HG03521 (cell line): ENCODE measurements around the gene TMEM63C.

Experiments used
- ATAC-seq: cut with Tn5 transposase; IDR thresholded peaks from one replicate; pipeline ENCODE4 v1.9.1; 2021; ENCODE audit warnings: mild to moderate bottlenecking, moderate library complexity; ENCODE audit not compliant: unreplicated experiment

TMEM63C gene

GRCh38 chr14:77220246-77221017 lies 38.8 kb downstream of the TMEM63C start:
- no peak for ATAC-seq

DNA sequence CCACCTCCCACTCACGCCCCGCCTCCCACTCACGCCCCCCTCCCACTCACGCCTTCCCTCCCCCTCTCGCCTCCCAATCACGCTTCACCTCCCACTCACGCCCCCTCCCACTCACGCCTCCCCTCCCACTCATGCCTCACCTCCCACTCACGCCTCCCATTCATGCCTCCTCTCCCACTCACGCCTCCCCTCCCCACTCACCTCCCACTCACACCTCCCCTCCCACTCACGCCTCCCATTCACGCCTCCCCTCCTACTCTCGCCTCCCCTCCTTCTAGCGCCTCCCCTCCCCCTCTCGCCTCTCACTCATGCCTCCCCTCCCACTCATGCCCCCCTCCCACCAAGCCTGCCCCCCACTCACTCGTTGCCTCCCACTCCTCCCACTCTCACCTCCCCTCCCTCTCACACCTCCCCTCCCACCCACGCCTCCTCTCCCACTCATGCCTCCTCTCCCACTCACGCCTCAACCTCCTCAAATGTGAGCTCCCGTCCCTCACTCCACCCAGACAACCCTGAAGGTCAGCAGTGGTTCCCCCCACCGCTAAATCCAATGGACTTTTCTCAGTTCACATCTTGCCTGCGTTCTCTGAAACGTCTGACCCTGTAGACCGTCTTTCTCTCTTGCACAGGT lies 39.8 kb downstream of the TMEM63C start:
- ATAC-seq: no peak

DNA sequence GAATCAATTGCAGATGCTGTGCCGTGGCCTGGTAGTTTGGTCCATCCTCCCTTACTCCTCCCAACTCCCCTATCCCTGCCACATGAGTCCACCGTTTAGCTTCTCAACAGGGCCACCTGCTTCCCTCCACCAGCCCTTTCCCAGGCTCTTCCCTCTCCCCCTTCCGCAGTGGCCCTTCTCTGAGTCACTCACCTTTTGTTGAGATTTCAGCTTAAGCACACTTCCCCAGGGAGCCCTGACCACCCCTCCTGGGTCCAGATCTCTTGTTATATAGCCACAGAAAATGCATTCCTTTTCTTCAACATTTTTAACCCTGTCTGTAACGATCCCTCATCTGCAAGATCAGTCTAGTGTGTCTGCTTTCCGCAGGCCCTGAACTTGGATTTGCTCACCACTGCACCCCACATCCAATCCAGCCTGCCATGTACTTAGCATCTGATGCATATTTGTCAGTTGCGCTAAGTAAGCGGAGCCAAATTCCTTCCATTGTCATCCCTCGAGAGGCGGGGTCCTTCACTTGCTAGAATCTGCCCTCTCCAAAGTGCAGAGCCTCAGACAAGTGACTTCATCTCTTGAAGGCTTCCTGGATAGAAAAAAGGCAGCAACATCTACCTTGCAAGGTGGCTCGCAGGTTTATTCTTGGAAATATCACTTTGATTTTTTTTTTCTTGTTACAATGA lies 41.1 kb downstream of the TMEM63C start:
- ATAC-seq: no peak

DNA sequence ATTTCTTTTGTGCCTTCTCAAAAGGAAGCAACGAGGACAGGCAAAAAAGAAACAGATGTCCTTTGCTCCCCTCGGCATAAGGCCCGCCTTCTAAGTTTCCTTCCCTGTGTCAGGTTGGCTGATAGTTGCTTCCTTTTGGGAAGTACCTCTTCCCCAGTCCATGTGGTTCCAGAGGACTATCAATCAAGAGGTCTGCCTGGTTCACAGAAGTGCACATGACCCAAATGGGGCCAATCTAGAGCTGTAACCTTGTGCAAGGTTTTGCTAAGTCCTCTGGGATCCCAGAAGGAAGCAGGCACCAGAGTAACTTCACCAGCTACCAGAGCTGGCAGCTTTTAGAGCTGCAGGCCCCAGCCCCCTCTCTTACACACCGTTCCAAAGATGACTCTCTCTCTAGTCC lies 42.6 kb downstream of the TMEM63C start:
- no peak for ATAC-seq

DNA sequence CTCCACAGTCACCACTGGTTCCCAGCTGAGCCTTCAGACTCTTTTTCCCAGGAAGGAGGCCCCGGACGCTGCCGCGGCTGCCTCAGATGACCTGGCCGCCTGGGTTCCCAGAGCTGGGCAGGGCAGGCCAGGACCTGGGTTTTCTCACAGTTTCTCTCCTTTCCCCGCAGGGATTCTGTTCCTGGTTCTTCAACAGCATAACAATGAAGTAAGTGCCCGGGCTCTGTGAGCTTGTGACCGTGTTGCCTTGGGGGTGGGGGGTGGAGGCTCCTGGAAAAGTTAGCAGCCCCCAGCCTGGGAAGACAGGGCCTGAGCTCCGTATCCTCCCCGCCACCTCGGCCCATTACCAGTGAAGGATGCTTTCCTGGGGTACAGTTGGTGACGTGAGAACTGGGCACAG lies 43.7 kb downstream of the TMEM63C start:
- no peak for ATAC-seq

DNA sequence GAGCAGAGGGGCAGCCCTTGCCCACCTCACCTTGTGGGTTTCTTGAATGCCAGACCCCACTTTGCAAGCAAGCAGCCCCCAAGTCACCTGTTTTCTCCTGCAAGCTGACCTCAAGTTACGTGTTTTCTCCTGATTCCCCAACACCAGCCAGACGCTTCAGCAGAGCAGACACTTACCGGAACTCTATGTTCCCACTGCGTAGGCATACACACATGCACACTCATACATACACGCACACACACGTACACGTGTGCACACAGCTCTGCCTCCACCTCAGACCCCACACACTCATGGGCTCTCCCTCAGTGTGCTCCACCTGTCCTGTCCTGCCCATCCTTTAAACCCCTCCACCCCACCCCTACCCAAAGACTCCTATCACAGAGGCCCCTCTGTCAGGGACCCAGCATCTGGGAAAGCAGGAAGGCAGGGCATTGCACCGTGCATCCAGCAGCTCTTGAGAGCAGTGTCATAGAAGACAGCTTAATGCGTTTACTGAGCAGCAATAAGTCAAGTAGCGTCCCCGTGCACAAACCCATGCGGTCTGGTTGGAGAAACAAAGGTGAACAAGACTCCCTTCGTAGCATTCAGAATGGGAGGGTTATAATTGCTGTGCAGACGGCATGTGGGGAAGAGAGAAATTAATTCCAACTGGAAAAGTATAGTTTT lies 44.4 kb downstream of the TMEM63C start:
- ATAC-seq: no peak

DNA sequence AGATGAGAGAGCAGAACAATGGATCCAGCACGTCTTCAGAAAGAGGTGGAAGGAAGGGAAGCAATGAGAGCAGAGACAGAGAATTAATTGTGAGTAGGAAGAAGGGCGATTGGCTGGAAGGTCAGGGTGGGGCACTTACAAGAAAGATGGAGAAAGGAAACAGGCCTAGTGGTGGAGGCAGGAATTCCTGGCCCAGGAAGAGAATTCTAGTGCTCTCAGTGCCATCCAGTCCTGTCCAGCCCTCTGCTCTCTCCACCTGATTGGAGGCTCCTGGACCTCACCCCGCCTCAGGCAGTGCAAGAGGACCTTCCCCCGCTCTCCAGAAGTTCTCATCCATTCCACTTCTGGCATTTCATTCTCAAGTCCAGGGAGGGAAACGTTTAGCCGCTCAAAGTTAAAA lies 46.5 kb downstream of the TMEM63C start:
- no peak for ATAC-seq

DNA sequence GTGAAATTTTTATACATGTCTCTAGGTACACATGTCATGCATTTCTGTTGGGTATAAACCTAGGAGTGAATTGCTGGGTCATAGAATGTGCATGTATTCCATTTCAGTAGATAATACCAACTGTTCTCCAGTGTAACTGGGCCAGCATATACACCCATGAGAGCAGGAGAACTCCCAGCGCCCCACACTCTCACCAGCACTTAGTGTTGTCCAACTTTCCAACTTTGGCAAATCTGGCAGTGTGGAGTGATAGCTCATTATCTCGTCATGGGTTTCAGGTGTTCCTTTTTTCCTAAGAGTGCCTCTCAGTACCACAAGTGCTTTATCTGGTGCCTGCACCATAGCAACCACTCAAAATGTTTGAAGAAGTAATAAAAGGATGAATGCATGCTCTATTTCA lies 49.3 kb downstream of the TMEM63C start:
- no peak for ATAC-seq

GRCh38 chr14:77231721-77232120 lies 50.1 kb downstream of the TMEM63C start:
- no peak for ATAC-seq

DNA sequence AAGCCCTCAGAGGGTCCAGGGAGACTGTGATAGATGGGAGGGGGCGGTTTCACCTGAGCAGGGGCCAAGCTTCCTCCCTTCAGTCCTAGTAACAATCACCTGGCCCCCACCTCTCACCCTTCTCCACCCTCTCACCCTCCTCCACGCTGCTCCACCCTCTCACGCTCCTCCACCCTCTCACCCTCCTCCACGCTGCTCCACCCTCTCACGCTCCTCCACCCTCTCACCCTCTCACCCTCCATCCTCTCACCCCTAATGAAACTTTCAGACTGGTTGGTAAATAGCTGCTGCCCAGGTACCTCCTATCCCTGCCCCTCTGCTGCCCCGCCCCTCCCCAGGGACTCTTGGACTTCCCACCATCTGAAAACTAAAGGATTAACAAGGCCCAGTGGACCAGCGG lies 55.2 kb downstream of the TMEM63C start:
- no peak for ATAC-seq

DNA sequence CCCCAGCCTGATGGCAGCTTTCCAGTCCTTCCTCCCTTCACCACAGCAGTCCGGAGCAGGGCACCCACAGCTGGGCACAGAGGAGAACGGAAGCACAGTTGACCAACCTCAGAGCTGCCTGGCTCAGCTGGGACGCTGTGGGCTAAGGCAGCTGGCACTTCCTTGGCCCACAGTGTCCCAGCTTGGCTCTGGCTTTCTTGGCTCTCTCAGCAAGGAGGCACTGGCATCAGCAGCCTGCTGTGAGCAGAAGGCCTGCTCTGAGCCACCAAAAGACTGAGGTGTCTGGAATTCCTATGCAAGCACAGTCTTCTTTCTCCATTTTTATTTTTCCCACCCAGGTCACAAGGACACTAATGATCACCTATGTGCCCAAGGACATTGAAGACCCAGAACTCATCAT lies 56.8 kb downstream of the TMEM63C start:
- ATAC-seq: no peak

DNA sequence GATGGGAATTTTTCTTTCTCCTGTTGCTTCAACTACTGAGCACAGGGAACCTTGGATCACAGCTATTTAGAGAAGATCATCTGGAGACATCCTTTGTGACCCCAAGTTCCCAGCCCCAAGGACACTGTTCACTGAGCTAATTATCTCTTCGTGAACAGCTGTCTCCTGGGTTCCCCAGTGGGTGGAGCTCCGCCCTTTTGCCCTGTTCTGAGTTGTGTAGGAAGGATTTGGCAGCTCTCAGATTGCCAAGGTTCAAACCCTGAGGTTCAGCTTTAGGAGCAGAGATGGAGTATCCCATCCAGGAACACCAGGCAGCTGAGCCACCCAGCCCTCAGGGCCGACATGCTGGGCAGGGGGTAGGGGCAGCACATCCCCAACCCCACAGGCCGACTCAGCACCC lies 57.4 kb downstream of the TMEM63C start:
- ATAC-seq: no peak

DNA sequence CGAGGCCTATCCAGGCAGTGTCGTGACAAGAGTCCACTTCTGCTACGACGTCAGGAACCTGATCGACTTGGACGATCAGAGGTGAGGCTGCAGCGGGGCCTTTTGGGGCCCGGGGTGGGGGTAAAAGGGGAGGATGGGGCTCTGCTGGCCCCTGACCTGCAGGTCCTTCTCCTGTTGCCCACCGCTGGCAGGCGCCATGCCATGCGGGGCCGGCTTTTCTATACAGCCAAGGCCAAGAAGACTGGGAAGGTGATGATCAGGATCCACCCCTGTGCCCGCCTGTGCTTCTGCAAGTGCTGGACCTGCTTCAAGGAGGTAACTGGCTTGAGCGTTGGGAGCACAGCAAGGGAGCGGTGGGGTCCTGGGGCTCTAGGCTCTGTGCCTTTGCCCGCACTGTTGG lies 57.8 kb downstream of the TMEM63C start:
- ATAC-seq: no peak

DNA sequence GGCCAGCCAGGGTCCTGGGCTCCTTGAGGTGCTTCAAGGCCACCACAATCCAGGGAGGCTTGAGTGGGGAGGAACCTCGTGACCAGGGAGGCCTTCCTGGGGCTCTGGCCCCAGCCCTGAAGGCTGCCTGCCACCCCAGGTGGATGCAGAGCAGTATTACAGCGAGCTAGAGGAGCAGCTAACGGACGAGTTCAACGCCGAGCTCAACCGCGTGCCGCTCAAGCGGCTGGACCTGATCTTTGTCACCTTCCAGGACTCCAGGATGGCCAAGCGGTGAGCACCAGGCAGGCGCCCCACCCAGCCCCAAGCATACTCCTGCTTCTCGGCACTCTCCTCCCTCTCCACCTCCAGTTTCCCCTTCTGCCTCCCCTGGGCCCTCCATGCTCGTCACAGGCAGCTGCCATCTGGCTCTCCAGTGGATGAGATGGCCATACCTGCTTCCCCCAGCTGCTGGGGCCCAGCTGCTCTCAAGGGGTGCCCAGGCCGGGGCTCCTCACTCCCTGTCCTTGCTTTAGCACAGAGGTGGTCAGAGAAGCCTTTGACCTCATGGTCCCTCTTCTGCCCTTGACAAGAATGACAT lies 58.8 kb downstream of the TMEM63C start:
- no peak for ATAC-seq

GRCh38 chr14:77241955-77242354 lies 60.4 kb downstream of the TMEM63C start:
- ATAC-seq: no peak

GRCh38 chr14:77242752-77243151 lies 61.2 kb downstream of the TMEM63C start:
- ATAC-seq: no peak

DNA sequence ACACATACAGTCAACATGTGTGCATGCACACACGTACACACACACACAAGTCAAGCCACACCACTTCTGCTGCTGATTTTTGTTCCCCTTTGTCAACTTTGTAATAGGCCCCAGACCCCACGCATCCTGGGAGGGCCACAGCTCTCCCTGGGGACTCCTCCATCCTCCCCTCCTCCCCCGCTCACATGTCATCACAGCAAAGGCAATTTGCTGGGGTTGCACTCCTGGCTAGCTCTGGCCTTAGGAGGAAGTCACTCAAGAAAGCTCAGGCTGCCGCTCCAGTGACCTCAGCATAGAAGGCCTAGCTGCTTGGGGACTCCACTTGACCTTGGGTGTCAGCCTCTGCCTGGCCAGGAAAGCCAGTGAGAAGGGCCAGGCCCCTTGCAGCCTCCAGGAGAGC lies 62.3 kb downstream of the TMEM63C start:
- ATAC-seq: no peak

- no peak for ATAC-seq
Measured at GRCh38 chr14:77245820-77246219, 64.2 kb downstream of the TMEM63C start.

GRCh38 chr14:77246784-77247183 lies 65.2 kb downstream of the TMEM63C start:
- no peak for ATAC-seq

GRCh38 chr14:77248666-77249065 lies 67.1 kb downstream of the TMEM63C start:
- ATAC-seq: no peak

DNA sequence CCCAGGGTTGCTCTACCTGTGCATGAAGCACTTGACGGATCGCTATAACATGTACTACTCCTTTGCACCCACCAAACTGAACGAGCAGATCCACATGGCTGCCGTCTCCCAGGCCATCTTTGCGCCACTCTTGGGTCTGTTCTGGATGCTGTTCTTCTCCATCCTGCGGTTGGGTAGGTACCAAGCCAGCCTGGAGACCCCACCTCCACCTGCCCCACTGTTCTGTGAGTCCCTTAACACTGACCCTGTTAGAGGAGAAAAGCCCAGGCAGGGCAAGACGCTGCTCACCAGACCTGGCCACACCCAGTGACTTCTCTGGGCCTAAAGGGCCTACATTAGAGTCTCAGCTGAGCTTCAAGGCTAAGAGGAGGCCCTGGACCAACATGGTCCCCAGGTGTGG lies 67.7 kb downstream of the TMEM63C start:
- no peak for ATAC-seq
